ENCODE results near the gene PSMD8.

DNA sequence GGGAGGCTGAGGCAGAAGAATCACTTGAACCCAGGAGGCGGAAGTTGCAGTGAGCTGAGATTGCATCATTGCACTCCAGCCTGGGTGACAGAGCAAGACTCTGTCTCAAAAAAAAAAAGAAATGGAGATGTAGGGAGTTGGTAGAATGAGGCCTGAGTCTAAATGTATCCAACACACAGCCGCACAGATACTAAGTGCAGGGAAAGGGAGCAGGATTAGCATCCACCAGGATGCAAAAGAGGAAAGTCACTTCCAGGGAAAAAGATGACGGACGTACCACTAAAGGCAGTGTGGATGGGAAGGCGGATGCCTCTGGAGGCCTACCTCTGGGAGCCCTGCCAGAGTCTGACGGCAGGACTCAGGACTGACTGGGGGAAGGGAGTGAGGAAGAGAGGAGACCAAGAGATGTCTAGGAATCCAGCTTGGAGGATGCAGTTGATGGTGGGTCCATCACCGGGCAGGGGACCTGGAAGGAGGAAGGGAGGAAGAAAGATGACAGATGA, 35.3 kb downstream of the PSMD8 start:
- TF ChIP-seq MYC (IDR thresholded peaks at IDR 0.05; ENCODE audit: low read depth, low read length), result no peak
- TF ChIP-seq, protein P1, sequence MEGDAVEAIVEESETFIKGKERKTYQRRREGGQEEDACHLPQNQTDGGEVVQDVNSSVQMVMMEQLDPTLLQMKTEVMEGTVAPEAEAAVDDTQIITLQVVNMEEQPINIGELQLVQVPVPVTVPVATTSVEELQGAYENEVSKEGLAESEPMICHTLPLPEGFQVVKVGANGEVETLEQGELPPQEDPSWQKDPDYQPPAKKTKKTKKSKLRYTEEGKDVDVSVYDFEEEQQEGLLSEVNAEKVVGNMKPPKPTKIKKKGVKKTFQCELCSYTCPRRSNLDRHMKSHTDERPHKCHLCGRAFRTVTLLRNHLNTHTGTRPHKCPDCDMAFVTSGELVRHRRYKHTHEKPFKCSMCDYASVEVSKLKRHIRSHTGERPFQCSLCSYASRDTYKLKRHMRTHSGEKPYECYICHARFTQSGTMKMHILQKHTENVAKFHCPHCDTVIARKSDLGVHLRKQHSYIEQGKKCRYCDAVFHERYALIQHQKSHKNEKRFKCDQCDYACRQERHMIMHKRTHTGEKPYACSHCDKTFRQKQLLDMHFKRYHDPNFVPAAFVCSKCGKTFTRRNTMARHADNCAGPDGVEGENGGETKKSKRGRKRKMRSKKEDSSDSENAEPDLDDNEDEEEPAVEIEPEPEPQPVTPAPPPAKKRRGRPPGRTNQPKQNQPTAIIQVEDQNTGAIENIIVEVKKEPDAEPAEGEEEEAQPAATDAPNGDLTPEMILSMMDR (IDR thresholded peaks at IDR 0.05; ENCODE audit: low read depth, low read length), result no peak
- TF ChIP-seq, protein P2, sequence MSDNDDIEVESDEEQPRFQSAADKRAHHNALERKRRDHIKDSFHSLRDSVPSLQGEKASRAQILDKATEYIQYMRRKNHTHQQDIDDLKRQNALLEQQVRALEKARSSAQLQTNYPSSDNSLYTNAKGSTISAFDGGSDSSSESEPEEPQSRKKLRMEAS (IDR thresholded peaks at IDR 0.05; ENCODE audit: low read depth, low read length), result no peak

All from NB4 (cell line).